Hematopoietic multipotent progenitor cell treated with erythropoietin and hydrocortisone succinate and interleukin-3 and kit ligand, for 6 days (in vitro differentiated cells): ENCODE data around the gene METTL25.

Experiments
- DNase-seq: peaks from one replicate; pipeline ENCODE4 v3.0.0-alpha.2; 2015

METTL25 gene

DNA sequence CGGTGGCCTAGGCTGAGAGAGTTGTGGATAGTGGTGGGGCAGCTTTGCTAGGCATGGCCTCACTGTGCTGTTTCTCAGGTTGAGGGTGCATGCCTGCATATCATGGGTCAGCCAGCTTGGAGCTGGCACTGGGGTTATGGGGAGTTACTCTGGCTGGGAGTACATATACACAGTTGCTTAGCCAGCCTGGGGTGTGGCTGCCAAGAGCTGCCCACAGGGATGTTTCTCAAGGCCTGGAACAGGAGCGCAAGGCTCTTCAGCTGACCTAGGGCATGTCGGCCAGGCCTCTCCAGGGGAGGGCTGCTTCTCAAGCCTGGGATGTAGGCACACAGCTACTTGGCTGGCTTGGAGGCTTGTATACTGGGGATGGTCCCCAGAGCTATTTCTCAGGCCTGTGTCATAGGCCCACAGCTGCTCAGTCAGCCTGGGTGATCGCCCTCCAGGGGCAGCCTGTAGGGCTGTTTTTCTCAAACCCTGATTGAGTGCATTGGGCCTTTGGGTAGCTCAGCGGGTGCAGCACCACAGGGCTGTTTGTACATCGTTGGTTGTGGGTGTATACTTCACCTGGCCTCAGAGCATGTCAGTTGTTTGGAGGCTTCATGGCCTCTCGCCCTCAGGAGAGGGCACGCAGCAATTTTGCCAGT lies 114.9 kb downstream of the METTL25 start:
- no peak for DNase-seq

DNA sequence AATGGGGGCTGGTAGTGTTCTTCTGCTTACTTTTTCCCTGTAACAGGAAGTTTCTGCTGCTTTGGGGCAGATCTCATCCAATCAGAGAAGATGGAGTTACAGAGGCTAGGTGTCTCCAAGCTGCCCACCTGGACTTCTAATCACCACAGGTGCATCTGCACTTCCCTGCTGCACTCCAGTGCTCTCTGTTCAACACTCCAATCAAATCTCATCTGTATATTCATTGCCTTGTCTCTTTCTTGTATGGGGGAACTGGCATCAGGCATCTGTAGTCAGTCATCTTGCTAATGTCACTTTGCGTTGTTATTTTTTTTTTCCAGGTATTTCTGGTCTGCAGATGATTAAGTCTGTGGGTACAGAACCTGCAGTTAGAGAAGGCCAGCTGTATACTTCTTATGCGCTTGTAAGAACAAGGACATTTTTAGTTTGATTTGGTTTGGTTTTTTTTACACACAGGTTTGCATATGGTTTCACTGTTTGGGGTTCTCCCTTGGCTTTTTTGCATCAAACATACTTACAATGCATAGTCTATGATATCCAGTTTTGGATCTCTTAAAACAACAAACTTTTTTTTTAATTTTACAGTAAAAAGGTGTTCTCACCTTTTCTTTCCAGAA lies 116.0 kb downstream of the METTL25 start:
- no peak for DNase-seq

DNA sequence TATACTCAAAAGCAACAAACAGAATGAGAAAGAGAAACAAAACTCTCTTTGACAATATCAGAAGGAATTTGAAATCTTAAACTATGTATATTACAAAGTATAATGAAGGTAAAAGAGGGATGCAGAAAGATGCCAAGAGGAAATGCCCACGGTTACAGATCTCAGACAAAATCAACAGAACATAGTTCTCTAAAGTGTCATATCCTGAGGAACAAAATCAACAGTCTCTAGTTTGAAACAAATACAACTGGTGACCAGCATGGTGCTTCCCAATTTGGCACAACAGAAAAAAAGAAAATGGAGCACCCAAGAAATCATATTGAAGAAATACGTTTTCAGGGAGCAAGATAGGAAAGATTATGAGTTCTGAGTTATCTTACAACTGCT lies 116.5 kb downstream of the METTL25 start:
- no peak for DNase-seq

DNA sequence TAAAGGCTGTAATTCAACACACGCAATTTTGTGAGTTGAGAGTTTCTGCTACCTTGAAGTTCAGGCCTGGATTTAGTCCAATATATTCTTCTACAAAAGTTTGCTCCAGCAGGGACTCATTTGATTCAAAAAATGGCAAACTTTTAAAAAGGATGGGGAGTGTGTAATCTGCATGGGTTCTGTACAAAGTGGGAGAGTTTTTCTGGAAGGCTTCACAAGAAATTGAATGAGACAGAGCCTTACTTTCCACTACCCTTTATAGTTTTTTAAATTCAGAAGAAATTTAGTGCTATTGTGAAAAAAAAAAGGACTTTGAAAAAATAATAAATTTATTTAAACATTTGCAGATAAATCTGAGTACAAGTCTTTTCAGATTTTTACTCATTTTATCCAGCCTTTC lies 116.9 kb downstream of the METTL25 start:
- no peak for DNase-seq

DNA sequence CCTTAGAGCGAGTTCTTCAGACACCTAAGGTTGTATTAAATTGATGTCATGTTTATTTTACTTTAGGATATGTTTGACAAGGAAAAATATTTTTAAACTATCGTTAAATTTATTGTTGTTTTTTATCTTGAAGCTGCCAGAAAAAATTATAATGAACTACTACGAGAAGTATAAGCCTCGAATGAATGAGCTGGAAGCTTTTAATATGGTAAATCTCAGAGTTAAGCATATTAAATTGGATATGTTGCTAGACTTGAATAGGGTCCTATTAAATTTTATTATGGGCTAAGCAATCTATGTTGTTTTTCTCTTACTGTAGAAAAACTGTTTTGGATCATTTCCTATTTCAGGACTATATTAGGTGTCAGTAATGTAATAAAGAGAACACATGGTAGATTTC lies 118.2 kb downstream of the METTL25 start:
- no peak for DNase-seq

DNA sequence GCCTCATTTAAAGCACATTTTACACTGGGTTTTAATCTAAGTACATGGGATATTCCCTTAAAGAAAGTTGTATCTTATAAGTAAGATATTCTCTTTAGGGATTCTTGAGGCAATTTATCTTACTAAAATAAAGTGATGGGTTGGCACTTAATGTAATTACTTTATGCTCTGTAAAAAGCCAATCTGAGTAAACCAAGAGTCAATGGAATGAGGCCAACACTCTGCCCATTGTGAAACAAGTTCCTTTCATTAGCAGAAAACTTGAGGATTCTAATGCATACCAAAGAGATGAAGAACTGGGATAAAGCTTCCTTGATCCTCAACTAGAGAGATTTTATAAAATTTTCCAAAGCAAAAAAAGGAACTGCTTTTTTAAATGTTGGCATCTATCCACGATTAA lies 121.2 kb downstream of the METTL25 start:
- DNase-seq, result no peak

DNA sequence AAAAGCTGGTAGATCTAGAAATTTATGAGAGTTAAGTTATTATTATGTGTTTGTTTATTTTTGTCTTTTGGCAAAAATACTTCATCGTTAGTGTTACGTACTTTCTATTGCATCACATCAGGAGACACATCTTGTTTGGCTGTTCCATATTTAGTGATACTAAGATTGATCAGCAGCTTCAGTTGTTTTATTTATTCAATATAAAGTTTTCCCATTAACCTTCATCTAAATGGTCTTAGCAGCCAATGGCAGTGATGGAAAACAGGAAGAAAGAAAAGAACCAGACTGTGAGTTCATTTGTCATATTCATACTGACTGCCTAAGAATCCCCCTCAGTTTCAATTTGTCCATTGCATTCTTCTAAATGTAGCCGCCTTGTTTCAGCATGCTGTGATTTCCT lies 122.3 kb downstream of the METTL25 start:
- DNase-seq, result no peak

DNA sequence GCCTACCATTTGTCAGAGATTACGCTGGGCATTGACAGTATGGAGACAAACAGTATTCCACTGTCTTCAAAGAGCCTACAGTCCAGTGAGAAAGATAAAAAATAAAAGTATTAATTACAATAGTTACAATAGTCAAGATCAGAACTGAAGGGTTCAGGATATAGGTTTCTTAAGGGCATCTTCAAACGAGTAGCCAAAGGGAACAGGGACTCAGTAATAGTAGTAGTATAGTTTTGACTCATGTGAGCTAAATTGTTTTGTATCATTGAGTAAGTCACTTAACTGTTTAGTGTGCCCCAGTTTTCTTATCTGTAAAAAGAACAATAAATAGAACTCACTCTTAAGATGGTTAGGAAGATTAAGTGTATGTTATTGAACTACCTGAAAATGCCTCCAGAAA lies 123.6 kb downstream of the METTL25 start:
- DNase-seq, result no peak

DNA sequence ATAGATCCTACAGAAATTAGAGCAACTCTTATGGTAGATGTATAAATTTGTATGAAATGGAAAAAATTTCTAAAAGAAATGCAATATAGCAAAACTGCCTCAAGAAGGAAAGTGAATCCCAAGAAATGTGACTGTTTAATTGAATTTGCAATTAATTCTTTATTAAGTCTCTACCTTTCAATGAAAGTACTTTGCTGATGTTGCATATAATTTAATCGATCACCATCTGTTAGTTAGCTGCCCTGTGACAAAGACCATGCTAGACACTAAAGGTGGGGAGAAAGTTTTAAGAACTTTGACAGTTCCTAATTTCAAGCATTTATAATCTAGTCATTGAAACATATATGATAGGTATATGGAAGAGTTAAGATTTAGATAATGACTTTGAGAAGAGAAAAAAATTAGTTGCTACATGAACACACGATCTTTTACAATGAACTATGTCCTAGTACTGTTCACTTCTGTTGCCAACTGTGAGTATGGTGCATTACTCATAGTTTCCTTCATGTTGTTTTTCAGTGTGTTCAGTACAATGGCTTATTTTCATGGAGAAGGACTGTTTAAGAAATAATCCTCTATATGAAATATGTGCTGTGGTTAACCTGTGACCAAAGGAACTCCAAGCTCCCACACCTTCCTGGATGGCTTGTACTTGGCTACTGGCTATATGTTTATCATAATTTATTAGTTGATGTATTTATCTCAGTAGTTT lies 128.4 kb downstream of the METTL25 start:
- DNase-seq, result no peak

DNA sequence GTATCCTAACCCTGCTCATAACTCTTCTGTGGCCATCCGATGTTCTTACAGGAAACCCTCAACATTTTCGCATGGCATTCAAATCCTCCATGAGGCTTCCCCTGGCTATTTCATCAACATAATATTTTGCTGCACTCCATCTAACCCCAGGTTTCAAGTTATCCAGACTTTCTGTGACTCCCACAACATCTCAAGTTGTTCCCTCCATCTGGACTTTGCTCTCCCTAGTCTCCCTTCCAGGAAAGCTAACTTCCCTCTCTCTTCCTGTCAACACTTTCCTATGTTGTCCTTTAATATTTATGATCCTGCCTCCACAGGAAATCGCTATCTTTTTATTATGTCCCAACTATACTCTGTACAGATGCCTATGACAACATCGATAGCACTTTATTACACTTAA lies 146.1 kb downstream of the METTL25 start:
- no peak for DNase-seq

DNA sequence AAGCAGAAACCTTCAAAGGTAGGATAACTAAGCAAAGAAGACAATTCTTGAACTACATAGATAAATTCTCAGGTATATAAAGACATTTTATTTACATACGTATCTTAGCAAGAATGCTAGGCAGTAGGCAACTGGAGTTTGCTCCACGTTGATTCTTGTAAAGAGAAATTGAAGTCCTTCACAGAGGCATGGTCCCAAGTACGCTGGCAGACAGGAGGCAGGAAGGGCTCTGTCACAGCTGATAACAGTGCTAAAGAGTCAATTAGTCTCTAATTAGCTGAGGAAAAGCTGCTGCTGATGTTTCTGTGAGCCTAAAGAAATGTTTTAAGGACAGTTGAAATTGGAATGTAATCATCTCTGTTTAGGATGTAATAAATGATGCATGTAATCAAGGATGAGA lies 146.8 kb downstream of the METTL25 start:
- no peak for DNase-seq

DNA sequence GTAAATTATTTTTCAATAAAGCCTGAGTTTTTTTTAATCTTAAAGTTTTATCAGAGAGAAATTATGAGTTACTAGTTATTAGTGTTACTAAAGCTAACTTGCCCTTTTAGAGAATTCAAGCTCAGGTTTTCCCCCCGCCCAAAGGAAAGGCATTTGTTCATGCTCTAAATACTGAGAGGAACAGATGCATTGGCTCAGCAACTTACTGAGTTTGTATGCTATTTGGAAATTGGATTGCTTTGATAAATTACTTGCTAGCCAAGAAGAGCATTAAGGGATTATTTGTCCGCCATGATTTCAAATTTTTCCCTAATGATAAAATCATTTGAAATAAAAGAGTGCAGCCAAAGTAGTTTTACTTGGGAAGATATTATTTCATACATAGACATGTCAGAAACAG lies 149.4 kb downstream of the METTL25 start:
- DNase-seq, result no peak

DNA sequence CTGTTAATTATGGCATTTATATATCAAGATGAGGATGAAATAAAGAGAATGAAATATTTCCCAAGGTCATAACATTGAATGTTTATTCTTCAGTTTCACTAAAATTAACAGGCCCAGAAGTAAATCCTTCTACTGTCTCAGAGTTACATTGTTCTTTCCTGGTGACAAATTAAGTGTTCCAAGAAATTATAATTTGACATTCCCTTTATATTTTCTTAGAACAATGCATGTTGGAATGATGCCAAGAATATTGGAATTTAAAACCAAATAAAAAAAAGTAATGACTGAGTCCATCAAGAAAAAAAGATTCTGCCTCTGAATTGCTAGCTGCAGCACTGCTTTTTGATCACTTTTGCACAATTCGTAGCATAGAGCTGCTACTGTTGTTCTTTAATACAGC lies 152.1 kb downstream of the METTL25 start:
- no peak for DNase-seq

DNA sequence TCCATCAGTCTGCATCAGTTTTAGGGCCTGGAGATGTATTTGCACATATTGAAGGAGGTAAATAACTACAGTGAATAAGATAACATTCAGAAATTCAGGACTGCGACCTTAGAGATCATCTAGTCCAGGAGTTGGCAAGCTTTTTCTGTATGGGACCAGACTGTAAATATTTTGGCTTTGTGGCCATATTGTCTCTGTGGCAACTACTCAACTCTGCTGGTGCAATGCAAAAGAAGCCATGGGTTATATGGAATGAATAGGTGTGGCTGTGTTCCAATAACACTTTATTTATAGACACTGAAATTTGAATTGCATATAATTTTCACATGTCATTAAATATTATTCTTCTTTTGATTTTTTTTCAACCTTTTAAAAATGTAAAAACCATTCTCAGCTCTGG lies 156.6 kb downstream of the METTL25 start:
- no peak for DNase-seq

DNA sequence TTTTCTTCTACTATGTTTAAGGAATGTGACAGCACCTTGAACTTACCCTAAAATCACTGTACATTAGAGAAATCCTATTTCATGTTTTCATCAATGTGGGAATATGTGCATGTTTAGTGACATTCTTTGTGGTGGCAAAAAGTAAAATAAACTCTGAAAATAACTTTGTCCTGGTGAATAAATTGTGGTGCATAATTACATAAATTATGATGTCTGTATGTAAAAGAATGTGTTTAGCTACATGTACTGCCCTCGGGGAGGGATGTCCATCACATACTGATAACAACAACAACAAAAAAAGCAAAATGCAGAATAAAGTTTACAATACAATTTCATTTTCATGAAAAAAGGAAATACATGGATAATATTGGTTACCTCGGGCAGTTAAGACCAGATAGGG lies 157.3 kb downstream of the METTL25 start:
- no peak for DNase-seq

DNA sequence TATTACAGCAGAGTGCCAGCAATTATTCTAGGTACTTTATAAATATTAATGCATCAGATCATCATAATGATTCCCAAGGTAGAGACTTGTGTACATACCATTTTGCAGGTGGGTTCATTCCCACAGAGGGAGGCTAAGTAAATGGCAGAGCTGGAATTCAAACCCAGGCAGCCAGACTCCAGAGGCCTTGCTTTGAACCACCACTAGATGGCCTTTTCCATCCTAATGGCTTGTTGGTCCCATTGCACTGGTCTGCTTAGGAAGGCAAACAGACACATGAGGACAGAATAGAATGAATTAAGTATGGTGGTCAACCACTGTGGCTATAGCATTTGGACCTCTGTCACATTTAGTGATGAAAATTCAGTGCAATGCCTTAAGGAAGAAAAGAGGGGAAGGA lies 158.7 kb downstream of the METTL25 start:
- DNase-seq, result peak; percentile 46

DNA sequence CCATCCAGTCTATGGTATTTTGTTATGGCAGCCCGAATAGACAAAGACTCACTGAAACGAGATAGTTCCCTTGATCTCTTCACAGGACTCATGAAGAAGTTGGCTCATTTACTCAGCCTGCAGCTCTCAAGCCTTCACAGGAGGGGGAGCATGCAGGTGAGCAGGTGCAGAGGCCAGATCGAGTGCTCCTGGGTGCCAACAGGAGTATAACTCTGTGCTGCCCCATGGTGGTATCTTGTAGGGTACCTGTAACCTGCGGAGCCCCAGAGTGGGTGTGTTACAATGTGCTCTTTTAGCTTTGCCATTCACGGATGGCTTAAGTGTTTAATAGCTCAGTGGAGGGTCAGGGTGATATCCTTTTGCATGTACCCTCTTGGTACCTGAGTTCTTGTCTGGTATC lies 159.5 kb downstream of the METTL25 start:
- DNase-seq, result no peak

DNA sequence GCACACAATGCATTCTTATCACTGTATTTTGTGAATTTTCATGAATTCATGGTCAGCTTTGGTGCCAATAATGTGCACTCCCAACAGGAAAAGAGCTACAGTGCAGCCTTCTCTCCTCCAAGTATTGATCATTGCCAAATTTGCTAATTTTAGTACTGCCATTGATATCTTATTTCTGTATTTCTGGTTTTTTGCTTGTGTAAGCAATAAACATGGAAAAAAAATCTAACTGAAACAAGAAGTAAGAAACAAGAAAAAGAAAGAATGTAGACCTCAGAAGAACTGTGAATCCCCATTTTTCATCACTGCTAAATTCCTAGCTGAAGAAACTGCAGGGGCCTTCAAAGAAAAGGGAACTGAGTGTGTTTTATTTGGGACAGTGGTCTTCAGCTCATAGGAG lies 161.2 kb downstream of the METTL25 start:
- no peak for DNase-seq

DNA sequence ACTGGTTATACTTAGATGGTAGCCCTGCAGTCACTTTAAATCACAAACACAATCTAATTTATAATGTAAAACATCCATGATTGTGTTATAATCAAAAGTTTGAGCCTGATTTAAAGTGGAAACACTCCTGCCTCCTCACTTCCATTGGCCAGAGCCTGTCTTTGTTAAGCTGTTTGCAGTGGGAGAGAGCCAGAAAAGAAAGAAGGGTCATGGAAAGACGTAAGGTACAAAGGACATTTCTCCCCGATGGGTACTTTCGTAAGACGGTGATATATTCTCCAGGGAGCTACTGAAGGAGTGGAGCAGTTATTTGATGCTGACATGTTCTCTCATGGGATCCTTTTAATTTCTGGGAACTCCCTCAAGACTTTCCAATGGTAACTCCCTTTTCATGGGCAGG lies 164.0 kb downstream of the METTL25 start:
- no peak for DNase-seq

DNA sequence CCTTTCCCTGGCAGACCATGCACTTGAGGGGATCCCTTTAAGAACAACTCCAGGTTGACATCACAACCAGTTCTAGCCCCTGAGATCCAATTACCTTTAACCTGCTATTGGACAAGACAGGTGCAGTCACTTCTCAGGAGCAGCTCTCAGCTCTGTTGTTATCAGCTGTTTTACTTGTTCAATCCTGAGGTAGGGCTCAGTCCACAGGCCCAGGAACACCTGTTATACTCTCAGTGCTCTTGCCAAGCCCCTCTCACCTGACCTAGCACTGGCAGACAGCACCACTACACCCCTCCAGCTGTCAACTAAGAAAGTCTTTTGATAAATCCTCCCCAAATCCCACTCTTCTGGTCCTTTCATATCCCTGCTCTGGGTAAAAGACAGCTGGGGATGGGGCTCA lies 164.4 kb downstream of the METTL25 start:
- no peak for DNase-seq

DNA sequence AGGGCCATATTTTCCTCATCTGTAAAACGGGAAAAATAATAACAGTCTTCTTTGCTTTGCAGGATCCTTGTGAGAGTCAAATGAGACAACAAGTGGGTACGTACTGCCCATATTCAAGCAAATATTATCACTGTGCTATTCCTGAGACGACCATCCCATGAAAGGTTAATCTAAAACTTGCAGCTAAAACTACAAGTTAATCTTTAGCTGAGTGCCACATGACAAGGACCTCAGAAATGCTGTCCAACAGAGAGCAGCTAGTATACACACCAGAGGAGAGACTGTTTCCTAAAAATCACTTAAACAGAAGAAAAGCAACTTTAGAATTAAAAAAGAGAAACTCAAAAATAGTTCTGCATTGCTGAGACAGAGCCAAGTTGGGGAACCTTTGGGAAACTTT lies 165.7 kb downstream of the METTL25 start:
- DNase-seq, result no peak

DNA sequence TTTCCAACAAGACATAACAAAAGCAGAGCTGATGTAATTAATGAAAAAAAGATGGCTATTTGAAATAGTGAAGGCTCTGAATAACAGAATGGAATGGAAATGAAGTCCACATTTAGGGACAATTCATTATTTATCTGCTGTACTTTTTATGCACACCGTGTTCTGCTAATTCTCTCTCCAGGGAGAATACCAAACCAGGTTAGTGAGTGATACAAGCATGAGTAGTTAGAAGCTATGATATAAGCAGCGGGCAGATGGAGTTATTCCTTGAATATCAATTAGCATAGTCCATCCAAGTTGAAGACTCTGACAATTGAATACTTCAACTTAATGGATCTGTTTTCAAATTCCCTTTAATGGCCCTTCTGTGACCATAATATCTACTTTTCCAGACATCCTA lies 166.3 kb downstream of the METTL25 start:
- DNase-seq, result no peak

DNA sequence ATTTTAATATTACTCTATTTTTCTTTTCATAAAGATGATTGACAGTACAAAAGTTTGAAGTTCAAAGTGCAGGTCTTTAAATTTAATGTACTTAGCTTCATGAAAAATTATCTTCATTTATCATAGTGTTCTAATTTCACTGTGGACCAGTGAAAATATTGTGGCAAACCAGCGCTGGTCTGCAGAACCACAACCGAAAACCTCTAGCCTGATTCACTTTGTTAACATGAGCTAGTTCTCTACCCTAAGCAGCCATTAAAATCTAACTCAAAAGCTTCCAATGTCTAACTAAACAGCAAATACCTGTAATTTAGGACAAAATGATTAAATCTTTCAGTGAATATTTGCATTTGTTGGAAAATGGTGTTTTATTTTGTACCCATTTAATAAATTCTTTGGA lies 167.3 kb downstream of the METTL25 start:
- no peak for DNase-seq

DNA sequence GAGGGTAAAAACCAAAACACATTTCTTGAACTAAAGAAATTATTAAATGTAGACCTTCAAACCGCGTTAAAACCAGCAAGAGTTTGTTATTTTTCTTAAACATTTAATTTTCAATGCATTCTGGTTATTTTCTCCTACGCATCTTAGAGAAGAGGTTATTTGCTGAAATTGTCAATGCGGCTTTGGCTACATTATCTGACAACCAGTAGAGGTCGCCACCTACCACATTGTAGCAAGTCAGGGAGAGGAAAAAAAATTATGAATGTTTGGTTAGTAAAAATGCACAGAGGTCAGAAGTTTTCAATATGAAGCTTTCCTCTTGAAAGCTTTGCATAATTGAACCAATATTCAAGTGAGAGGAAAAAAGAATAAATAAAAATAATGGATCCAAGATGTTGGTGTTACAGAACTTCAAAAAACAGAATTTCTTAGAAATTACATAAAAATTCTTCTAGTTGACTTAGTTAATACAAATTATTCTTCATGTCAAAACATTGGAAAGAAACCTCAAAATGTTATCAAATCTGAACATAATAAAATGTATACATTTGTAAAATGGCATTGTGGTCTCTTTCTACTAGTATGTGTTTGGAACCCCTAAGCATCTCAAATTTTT lies 168.9 kb downstream of the METTL25 start:
- peak; percentile 81 for DNase-seq
